Activated CD4-positive, alpha-beta T cell treated with anti-CD3 and anti-CD28 coated beads, Interleukin-2, amount 50 U/mL, for 24 hours (primary cell): ENCODE data around the gene CAMK2A.
"Not testable (repeated sequence)": the region's sequence is repeated elsewhere in the genome, so short reads cannot be mapped to it uniquely, and the experiment has no call there.

Experiments
- DNase-seq, 2 donors: peaks; one replicate each; pipeline ENCODE4 v3.0.0-alpha.2; 2020; ENCODE audit warnings: low read depth in 1 of 2, low spot score in 1 of 2

CAMK2A gene

GRCh38 chr5:150238646-150239045 lies 50.9 kb downstream of the CAMK2A start:
- no peak for DNase-seq

- DNase-seq, result no peak
Measured at GRCh38 chr5:150236981-150237754, 52.4 kb downstream of the CAMK2A start.

- DNase-seq, result no peak
Measured at GRCh38 chr5:150236313-150236712, 53.3 kb downstream of the CAMK2A start.

- DNase-seq, result no peak
Measured at GRCh38 chr5:150235500-150235854, 54.1 kb downstream of the CAMK2A start.

GRCh38 chr5:150234576-150235499 lies 54.7 kb downstream of the CAMK2A start:
- DNase-seq, result no peak

GRCh38 chr5:150233706-150234105 lies 55.9 kb downstream of the CAMK2A start:
- DNase-seq, result not testable (repeated sequence)

- no peak for DNase-seq
Measured at GRCh38 chr5:150230842-150231241, 58.7 kb downstream of the CAMK2A start.

GRCh38 chr5:150229571-150229970 lies 60.0 kb downstream of the CAMK2A start:
- no peak for DNase-seq

- DNase-seq, result no peak
Measured at GRCh38 chr5:150227606-150228273, 61.8 kb downstream of the CAMK2A start.

GRCh38 chr5:150227036-150227435 lies 62.5 kb downstream of the CAMK2A start:
- no peak for DNase-seq

GRCh38 chr5:150224483-150225027 lies 65.0 kb downstream of the CAMK2A start:
- DNase-seq, result no peak

- DNase-seq, result no peak
Measured at GRCh38 chr5:150223474-150223873, 66.1 kb downstream of the CAMK2A start.

GRCh38 chr5:150222906-150223305 lies 66.7 kb downstream of the CAMK2A start:
- DNase-seq, result no peak

GRCh38 chr5:150221471-150221870 lies 68.1 kb downstream of the CAMK2A start:
- no peak for DNase-seq

GRCh38 chr5:150219861-150220260 lies 69.7 kb downstream of the CAMK2A start:
- DNase-seq, result no peak

GRCh38 chr5:150219142-150219541 lies 70.4 kb downstream of the CAMK2A start:
- no peak for DNase-seq

GRCh38 chr5:150218693-150219035 lies 70.9 kb downstream of the CAMK2A start:
- DNase-seq, result no peak

- peak; percentile 68 to 70 for DNase-seq
Measured at GRCh38 chr5:150217873-150218692, 71.5 kb downstream of the CAMK2A start.

GRCh38 chr5:150217038-150217437 lies 72.5 kb downstream of the CAMK2A start:
- DNase-seq, result no peak
